ENCODE data around the gene SKOR2. TPM values are rescaled to one million over a fixed set of nuclear protein-coding genes. Genes with fewer than 3 reads are reported as not detected.

Gene SKOR2
- total RNA-seq, 2 donors from 2014 or later, result 0.18 TPM; not detected in 1

- Histone ChIP-seq H3K9ac (ENCODE audit: extremely low read depth, low read length, poor library complexity, severe bottlenecking) (no peak overlapping the region), H3K9me3 (ENCODE audit: control insufficient read depth, low read length) (peaks cover 19% of the 10 kb centered on the region), H3K27ac (ENCODE audit: low read depth, low read length) (no peak overlapping the region), H3K27me3 (ENCODE audit: control insufficient read depth, insufficient read depth, low read length, poor library complexity, severe bottlenecking) (no peaks in the 10 kb centered on the region), H3K4me3 (ENCODE audit: low read length) (no peak overlapping the region), H3K36me3 (ENCODE audit: control insufficient read depth, insufficient read depth, low read length) (no peaks in the 10 kb centered on the region), H3K4me1 (ENCODE audit: control insufficient read depth, insufficient read depth, low read length) (no peaks in the 10 kb centered on the region)
- H3K27me3 Mint-ChIP-seq (ENCODE audit: insufficient read depth), result peaks cover 17% of the 10 kb centered on the region
- peaks cover 28% of the 10 kb centered on the region for H3K9me3 Mint-ChIP-seq
- WGBS, 2 experiments (ENCODE audit: insufficient coverage in 1 of 2, insufficient read length in 1 of 2), result 93% methylated on average over 2 to 3 of the region's 3 CpGs
- H3K27ac Mint-ChIP-seq, result no peak overlapping the region
- no peak for DNase-seq
- no peak for TF ChIP-seq CTCF (conservative IDR thresholded peaks at IDR 0.05)
- H3K4me1 Mint-ChIP-seq, result peaks cover 6% of the 10 kb centered on the region
- H3K4me3 Mint-ChIP-seq, result no peak overlapping the region
- H3K36me3 Mint-ChIP-seq (ENCODE audit: low read depth), result no peaks in the 10 kb centered on the region
These were observed 70.7 kb downstream of the SKOR2 start for GRCh38 chr18:47180765-47181164.

- peaks cover 7% of the 10 kb centered on the region for H3K9me3 ChIP-seq (ENCODE audit: control insufficient read depth, low read length)
- no peak overlapping the region for H3K4me3 Mint-ChIP-seq
- H3K9me3 Mint-ChIP-seq, result peaks cover 18% of the 10 kb centered on the region
- H3K9ac ChIP-seq (ENCODE audit: extremely low read depth, low read length, poor library complexity, severe bottlenecking), result no peak overlapping the region
- no peak for DNase-seq
- H3K4me3 ChIP-seq (ENCODE audit: low read length), result no peak overlapping the region
- H3K27me3 ChIP-seq (ENCODE audit: control insufficient read depth, insufficient read depth, low read length, poor library complexity, severe bottlenecking), result no peaks in the 10 kb centered on the region
- no peaks in the 10 kb centered on the region for H3K4me1 ChIP-seq (ENCODE audit: control insufficient read depth, insufficient read depth, low read length)
- H3K4me1 Mint-ChIP-seq, result peaks cover 6% of the 10 kb centered on the region
- TF ChIP-seq CTCF (conservative IDR thresholded peaks at IDR 0.05), result no peak
- H3K27me3 Mint-ChIP-seq (ENCODE audit: insufficient read depth), result peaks cover 17% of the 10 kb centered on the region
- no peaks in the 10 kb centered on the region for H3K36me3 ChIP-seq (ENCODE audit: control insufficient read depth, insufficient read depth, low read length)
- no peaks in the 10 kb centered on the region for H3K36me3 Mint-ChIP-seq (ENCODE audit: low read depth)
- H3K27ac Mint-ChIP-seq, result no peak overlapping the region
- no peak overlapping the region for H3K27ac ChIP-seq (ENCODE audit: low read depth, low read length)
- WGBS, 2 experiments (ENCODE audit: insufficient coverage in 1 of 2, insufficient read length in 1 of 2), result 89 to 100% methylated on average over 4 of the region's 4 CpGs
These were observed 71.9 kb downstream of the SKOR2 start for GRCh38 chr18:47179520-47179919.

- Histone ChIP-seq H3K4me1 (ENCODE audit: control insufficient read depth, insufficient read depth, low read length) (no peaks in the 10 kb centered on the region), H3K27me3 (ENCODE audit: control insufficient read depth, insufficient read depth, low read length, poor library complexity, severe bottlenecking) (no peaks in the 10 kb centered on the region), H3K4me3 (ENCODE audit: low read length) (peak within 1 kb of the TSS; percentile 97), H3K27ac (ENCODE audit: low read depth, low read length) (peak within 1 kb of the TSS; percentile 76), H3K36me3 (ENCODE audit: control insufficient read depth, insufficient read depth, low read length) (peaks cover 9% of the 10 kb centered on the region), H3K9ac (ENCODE audit: extremely low read depth, low read length, poor library complexity, severe bottlenecking) (peak within 1 kb of the TSS; percentile 95), H3K9me3 (ENCODE audit: control insufficient read depth, low read length) (no peaks in the 10 kb centered on the region)
- 1 to 3% methylated on average over 7 to 48 of the region's 48 CpGs for WGBS, 2 experiments (ENCODE audit: insufficient coverage in 1 of 2, insufficient read length in 1 of 2)
- Mint-ChIP-seq H3K9me3 (peaks cover 4% of the 10 kb centered on the region), H3K4me1 (peaks cover 6% of the 10 kb centered on the region), H3K27me3 (ENCODE audit: insufficient read depth) (peaks cover 6% of the 10 kb centered on the region), H3K27ac (peak within 1 kb of the TSS; percentile 94), H3K4me3 (no peak within 1 kb of the TSS), H3K36me3 (ENCODE audit: low read depth) (no peaks in the 10 kb centered on the region)
- peak; percentile 36 for TF ChIP-seq CTCF (conservative IDR thresholded peaks at IDR 0.05)
- peak; percentile 97 for DNase-seq
These were observed 75.4 kb downstream of the SKOR2 start, which contains the start of gene IER3IP1 for GRCh38 chr18:47175898-47176575. IER3IP1 (minus strand) TSS chr18:47176364; CDS start chr18:47176277, 87 bp downstream.

Data from endodermal cell (in vitro differentiated cells).